ENCODE results near the gene GMEB1.
"Not testable (repeated sequence)": the region's sequence is repeated elsewhere in the genome, so short reads cannot be mapped to it uniquely, and the experiment has no call there.

The GMEB1 gene

DNA sequence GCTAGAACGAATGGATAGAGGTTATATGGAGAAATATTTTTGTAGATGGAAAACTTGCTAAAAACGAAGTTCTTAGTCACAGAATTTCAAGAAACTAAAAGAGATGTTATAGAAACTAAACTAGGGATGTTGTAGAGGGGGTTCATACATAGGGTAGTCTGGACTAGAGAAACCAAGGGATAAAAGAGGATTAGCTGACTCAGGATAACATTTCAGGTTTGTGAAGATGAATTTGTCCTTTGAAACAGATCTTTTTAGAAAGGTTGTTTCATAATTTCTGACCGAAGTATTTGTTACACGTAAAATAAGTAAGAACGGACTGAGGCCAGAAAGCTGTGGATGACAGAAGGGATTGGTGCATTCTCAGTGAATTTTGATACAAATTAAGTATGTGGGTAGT, 81.7 kb downstream of the GMEB1 start:
- in situ Hi-C loops (cut with MboI; ENCODE audit: low sequenced_read_pairs): no loop called here

- in situ Hi-C loops (cut with MboI; ENCODE audit: low sequenced_read_pairs): not testable (repeated sequence)
Measured at GRCh38 chr1:28750771-28751294, 82.2 kb downstream of the GMEB1 start.

DNA sequence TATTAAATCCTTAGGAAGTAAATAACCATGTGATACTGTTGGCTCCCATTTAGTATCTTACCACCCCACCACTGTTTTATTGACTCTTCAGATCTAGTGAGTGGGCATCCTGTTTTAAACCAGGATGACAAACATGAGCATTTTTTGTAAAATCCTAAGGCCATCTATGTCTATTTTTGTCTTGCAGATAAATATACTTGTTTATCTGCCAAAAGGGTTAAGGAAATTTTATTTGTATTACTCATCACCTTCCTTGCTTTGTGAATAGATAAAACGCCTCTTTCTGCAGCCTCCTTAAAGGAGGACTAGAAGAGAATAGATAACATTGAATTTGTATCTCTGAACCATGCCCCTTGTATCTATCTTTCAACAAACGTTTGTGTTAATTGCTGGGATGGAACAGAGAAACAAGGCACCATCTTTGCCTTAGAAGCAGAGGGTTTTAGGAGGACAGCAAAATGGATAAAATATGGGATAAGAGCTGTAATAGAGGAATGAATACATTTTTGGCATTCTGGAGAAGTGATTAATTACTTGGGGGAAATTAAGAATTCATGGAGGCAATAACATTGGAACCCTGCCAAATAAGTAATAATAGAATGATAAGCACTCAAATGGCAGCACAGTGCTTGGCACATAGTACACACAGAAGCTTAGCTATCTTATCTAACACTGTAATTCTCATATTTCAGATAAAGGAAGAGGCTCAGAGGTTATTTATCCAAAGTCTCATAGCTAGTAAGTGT, 82.9 kb downstream of the GMEB1 start:
- in situ Hi-C loops (cut with MboI; ENCODE audit: low sequenced_read_pairs): no loop called here

DNA sequence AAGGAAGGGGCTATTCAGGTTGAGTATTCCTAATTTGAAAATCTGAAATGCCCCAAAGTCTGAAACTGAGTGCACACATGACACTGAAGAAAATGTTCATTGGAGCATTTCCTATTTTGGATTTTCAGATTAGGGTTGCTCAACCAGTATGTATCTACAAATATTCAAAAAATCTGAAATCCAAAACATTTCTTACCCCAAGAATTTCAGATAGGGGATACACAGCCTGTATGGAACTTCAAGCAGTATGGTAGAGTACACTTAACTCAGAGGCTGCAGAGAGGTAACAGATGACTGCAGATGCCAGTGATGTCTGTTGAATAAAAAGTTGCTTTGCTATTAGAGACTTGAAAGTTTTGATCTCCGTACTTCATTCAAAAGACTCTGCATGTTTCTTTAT, 87.1 kb downstream of the GMEB1 start:
- in situ Hi-C loops (cut with MboI; ENCODE audit: low sequenced_read_pairs): no loop called here

DNA sequence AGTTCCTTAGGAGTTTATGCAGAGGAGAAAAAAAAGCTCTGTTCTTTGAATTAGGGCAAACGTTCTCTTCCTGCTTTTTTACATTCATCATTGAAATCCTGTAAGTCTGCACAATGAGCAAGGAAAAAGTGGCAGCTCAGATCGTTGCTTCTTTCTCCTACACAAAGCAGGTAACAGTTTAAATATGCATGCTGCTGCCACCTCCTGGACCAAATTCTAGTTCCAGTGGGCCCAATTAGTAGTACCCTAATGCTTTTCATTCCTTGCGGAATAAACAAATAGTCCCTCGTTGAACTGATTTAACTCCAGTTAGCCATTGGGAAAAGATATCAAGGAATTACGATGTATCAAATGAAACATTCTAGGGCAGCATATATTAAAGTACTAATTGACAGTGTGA, 88.3 kb downstream of the GMEB1 start:
- in situ Hi-C loops (cut with MboI; ENCODE audit: low sequenced_read_pairs): no loop called here

DNA sequence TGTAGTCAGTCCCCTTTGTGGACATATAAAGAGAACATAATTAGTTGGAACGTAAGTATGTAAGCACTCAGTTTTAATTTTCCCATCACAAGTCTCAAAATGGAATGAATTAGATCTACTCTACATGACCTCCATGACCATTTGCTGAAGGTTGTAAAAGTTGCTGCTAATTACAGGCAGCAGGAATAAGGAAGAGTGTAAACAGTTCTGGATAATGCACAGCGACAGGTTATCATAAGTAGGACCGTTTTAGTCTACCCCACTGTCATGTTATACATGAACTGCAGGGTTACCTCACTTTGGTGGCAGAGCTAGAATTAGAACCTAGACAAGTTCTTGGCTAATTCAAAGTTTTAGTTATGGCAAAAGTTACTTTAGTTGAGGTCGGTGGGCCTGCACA, 89.8 kb downstream of the GMEB1 start:
- in situ Hi-C loops (cut with MboI; ENCODE audit: low sequenced_read_pairs): no loop called here

DNA sequence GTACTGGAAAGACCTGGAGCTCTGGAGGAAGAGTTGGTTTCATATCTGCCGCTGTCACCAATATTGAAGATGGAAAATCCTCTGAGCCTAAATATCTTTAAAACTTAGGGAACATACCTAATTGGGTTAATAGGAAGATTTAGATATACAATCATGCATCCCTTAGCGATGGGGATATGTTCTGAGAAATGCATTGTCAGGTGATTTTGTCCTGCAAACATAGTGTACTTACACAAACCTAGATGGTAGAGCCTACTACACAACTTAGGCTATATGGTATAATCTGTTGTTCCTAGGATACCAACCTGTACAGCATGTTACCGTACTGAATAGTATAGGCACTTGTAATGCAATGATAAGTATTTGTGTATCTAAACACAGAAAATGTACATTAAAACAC, 90.7 kb downstream of the GMEB1 start:
- in situ Hi-C loops (cut with MboI; ENCODE audit: low sequenced_read_pairs): no loop called here

DNA sequence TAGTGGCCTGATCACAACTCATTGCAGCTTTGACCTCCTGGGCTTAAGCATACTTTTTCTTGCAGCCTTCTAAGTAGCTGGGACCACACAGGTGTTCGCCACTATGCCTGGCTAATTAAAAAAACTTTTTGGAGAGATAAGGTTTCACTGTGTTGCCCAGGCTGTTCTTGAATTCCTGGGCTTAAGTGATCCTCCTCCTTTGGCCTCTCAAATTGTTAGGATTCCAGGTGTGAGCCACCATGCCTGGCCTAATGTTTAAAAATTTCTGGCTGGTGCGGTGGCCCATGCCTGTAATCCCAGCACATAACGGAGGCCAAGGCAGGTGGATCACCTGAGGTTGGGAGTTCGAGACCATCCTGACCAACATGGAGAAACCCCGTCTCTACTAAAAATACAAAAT, 92.6 kb downstream of the GMEB1 start:
- in situ Hi-C loops (cut with MboI; ENCODE audit: low sequenced_read_pairs): no loop called here

DNA sequence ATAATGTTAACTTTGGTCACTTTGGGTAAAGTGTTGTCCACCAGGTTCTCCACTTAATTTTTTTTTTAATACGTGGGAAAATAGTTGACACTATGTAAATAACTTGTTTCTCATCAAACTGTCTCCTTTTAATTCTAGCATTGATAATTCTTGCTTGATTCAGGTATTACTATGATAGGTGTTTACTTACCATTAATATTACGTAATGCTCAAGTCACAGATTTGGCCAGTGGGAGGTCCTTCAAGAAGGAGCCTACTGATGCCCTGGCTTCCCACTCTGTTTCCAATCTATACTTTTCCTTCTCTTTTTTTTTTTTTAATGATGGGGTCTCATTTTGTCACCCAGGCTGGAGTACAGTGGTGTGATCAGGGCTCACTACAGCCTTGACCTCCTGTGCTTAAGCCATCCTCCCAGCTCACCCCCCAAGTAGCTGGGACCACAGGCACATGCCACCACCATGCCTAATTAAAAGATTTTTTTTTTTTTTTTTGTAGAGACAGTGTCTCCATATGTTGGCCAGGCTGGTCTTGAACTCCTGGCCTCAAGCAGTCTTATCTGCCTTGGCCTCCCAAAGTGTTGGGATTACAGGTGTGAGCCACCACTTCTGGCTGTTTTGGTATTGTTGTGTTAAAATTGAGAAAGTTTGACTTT, 98.1 kb downstream of the GMEB1 start:
- in situ Hi-C loops (cut with MboI; ENCODE audit: low sequenced_read_pairs): no loop called here

All from HL-60/S4 treated with retinoic acid at 250 ng/mL for 4 days and 3 days (cell line).